ENCODE results near the gene CAMTA1.

Gene CAMTA1

GRCh38 chr1:6961905-6962477 lies 176.7 kb downstream of the CAMTA1 start:
- no peak for DNase-seq

DNA sequence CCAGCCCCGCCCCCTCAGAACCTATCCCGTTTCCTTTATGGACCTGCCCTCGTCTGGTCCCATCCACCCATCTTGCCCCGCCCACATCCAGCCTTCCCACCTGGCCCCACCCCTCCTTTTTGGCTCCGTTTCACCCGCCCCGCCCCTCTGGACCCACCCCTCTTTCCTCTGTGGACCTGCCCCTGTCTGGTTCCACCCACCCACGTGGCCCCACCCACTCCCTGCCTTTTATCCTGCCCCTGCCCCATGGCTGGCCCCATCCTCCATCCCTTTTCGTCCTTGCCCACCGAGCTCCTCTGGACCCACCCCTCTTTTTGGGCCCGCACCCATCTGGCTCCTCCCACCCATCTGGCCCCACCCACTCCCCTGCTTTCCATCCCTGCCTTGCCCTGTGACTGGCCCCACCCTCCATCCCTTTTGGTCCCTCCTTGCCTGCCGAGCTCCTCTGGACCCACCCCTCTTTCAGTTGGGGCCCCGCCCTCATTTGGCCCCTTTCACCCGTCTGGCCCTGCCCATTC lies 177.3 kb downstream of the CAMTA1 start:
- DNase-seq, result peak; percentile 49

GRCh38 chr1:6962996-6963911 lies 178.0 kb downstream of the CAMTA1 start:
- DNase-seq, result no peak

GRCh38 chr1:6963912-6964307 lies 178.7 kb downstream of the CAMTA1 start:
- DNase-seq, result no peak

GRCh38 chr1:6965083-6965934 lies 180.1 kb downstream of the CAMTA1 start:
- no peak for DNase-seq

DNA sequence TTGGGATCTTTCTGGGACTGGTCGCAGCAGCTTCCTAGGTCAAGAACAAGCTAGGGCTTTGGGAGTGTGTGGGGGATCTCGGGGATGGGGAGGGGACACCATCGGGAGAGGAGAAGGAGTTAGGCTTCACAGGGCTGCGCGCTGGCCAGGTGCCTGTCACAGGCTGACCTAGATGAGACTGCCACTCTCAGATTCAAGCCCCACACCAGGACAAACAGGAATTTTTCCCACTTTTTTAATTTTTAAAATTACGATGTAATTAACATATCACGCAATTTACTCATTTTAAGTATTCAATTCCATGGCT lies 180.6 kb downstream of the CAMTA1 start:
- no peak for DNase-seq

DNA sequence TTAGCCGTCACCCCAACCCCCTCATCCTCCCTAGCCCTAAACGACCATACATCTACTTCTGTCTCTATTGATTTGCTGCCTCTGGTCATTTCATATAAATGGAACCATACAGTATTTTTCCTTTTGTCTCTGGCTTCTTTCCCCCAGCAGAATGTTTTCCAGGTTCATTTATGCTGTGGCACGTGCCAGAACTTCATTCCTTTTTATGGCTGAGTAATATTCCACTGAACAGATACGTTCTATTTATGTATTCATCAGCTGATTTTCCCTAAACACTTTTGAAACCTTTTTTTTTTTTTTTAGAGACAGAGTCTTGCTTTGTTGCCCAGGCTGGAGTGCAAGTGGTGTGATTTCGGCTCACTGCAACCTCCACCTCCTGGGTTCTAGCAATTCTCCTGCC lies 181.1 kb downstream of the CAMTA1 start:
- DNase-seq, result no peak

GRCh38 chr1:6967431-6968111 lies 182.3 kb downstream of the CAMTA1 start:
- peak; percentile 64 for DNase-seq

DNA sequence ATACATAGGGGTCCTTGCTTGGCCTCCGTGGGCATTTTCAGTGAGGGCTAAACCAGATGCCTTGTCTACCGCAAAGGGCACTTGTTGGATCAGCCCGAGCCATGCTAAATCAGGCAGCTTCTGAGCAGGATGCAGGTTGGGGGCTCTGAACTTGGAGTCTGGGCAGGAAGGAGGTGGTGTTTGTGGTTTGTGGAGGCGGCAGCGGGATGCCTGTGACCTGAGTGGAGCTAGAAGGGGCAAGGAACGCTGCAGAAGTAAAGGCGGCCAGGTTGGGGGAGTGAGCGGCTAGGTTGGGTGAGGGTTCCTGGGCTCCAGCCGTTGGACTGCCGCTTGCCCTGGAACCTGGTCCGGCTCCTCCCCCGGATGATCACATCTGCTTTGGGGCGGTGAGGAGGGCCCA lies 183.9 kb downstream of the CAMTA1 start:
- DNase-seq, result peak; percentile 73

DNA sequence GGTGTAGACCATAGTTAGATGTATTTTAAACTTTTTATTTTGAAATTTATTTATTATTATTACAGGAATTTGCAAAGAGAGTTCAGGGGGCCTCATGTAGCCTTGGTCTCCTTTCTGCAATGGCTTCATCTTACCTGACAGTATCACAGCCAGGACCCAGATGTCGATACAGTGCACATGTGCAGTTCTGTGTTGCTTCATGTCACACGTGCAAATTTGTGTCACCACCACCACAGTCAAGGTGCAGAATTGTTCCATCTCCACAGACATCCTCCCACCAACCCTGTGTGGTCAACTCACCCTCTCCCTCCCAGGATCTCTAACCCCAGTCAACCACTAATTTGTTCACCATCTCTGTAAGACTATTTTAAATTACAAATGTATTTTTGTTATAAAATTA lies 184.5 kb downstream of the CAMTA1 start:
- no peak for DNase-seq

- no peak for DNase-seq
These were observed 185.0 kb downstream of the CAMTA1 start for GRCh38 chr1:6970221-6970620.

- no peak for DNase-seq
These were observed 185.8 kb downstream of the CAMTA1 start for GRCh38 chr1:6971048-6971447.

- no peak for DNase-seq
These were observed 186.4 kb downstream of the CAMTA1 start for GRCh38 chr1:6971699-6972098.

- no peak for DNase-seq
These were observed 187.1 kb downstream of the CAMTA1 start for GRCh38 chr1:6972399-6972798.

DNA sequence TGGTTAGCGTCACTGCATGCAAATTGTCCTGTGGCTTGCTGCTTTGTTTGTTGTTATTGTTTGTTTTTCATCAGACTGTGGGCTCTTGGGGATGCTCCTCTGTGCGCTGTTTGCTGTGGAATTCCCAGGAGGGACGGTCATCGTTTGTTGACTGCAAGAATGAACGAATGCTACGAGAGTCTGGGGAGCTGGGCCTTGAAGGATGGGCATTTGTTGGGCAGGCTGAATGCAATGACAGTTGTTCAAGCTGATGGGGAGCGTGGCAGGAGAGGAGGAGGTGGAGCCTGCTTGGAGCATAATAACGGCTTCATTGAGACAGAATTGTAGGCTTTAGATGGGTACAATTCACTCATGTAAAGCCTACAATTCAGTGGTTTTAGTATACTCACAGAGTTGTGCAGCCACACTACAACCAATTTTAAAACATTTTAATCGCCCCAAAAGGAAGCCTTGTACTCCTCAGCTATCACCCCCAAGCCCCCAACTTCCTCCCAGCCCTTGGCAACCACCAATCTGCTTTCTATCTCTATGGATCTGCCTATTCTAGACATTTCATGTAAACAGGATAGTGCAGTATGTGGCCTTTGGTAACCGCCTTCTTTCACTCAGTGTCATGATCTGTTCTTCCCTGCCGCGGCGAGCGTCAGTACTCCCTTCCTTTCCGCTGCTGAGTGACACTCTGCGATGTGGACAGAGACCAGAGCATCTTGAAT lies 190.2 kb downstream of the CAMTA1 start:
- no peak for DNase-seq

DNA sequence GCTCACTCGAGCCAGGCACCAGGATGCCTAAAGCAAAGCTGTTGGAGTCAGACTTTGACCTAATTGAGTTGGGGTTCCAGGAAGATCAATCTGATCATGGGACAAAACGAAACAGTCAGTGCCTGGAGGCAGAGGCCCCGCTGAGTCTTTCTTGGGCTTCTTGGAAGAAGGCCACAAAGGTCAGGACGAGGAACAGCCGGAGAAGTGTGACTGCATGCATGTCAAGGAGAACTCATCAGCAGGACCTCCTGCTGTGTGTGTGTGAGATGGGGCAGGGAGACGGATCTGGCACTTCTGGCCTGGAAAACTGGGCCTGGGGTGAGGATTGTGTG lies 190.8 kb downstream of the CAMTA1 start:
- no peak for DNase-seq

- no peak for DNase-seq
These were observed 193.9 kb downstream of the CAMTA1 start for GRCh38 chr1:6979003-6979613.

DNA sequence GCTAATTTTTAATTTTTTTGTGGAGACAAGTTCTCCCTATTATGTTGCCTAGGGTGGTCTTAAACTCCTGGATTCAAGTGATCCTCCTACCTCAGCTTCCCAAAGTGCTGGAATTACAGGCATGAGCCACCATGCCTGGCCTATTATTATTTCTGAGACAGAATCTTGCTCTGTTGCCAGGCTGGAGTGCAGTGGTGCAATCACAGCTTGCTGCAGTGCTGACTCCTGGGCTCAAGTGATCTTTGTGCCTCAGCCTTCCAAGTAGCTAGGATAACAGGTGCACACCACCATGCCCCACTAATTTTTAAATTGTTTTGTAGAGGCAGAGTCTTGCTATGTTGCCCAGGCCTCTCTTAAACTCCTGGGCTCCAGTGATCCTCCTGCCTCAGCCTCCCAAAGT lies 196.3 kb downstream of the CAMTA1 start:
- DNase-seq, result no peak

DNA sequence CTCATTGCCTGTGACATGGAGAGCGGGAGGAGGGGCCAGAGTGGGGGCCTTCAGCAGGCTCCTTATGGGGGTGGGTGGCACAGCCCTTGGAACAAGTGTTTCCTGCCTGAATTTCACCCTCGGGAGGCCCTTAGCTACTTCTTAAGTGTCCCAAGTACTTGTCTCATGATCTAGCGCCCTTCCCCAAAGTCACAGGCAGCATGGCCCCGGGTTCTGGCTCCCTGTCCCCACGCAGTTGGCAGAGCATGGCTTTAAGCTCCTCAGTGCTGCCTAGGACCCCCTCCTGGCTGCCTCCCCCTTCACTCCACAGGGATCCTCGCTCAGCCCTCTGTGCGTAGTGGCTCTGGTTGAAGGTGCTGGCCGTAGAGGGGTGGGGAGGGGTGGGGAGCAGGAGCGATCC lies 197.2 kb downstream of the CAMTA1 start:
- DNase-seq, result no peak

GRCh38 chr1:6982860-6983259 lies 197.6 kb downstream of the CAMTA1 start:
- DNase-seq, result no peak

DNA sequence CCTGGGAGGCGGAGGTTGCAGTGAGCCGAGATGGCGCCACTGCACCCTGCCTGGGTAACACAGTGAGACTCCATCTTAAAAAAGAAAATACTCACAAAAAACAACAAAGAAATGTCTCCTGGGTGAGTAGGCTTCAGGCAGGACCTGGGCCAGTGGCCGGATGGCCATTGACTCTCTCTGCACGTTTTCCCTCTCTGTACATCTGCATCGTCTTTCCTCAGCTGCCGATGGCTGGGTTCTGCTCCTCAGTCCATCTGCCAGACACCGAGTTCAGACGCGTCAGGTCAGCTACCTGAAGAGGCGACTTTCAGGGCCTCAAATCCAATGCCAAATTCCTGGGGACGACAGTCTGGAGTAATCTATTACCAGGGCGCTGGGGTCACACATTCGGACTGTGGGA lies 199.3 kb downstream of the CAMTA1 start:
- no peak for DNase-seq

DNA sequence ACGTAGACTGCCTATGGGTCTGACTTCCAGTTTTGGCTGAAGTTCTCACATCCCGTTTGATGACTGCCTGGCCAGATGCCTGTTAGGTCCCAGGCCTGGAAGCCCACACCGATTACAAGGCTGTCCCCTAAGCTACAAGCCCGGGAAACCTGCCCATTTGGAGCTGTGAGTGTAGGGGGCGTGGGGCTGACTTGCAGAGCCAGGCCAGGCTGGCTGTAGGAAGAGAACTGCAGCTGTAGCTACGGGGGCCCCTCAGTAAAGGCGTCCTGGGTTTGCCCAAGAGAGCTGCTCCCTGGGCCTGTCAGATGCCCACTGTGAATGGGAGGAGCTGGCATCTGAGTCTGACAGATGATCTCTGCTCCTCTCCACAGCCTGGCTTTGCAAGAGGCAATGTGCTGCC lies 199.7 kb downstream of the CAMTA1 start:
- DNase-seq, result no peak

Data from EL (cell line).